Activated T-helper 1 cell treated with anti-CD3 and anti-CD28 coated beads, Interleukin-12 subunit alpha, Interleukin-12 subunit beta, Interleukin-2, Interleukin-4 antibody, amounts not matched to agents 30 ng/mL and 10 ng/mL and 1 ng/mL, durations not matched to agents 14 hours and 24 hours and 36 hours (primary cell): Measurements from ENCODE around the gene DNAJA3. TPM values are rescaled to one million over a fixed set of nuclear protein-coding genes. Genes with fewer than 3 reads are reported as not detected.

Experiments used
- DNase-seq: peaks from one replicate; pipeline ENCODE4 v3.0.0; 2021; ENCODE audit warnings: low spot score
- H3K27ac Mint-ChIP-seq: one replicate; pipeline ENCODE4 v1.8.0; 2021; ENCODE audit warnings: mild to moderate bottlenecking, mixed read lengths
- H3K27me3 Mint-ChIP-seq: one replicate; pipeline ENCODE4 v1.8.0; 2022; ENCODE audit warnings: mild to moderate bottlenecking, moderate library complexity, mixed read lengths; ENCODE audit not compliant: insufficient read depth
- H3K36me3 Mint-ChIP-seq: one replicate; pipeline ENCODE4 v1.8.0; 2021; ENCODE audit warnings: low read depth, mixed read lengths
- H3K4me1 Mint-ChIP-seq: one replicate; pipeline ENCODE4 v1.8.0; 2021; ENCODE audit warnings: low read depth, mixed read lengths
- H3K4me3 Mint-ChIP-seq: one replicate; pipeline ENCODE4 v1.8.0; 2021; ENCODE audit warnings: mild to moderate bottlenecking, moderate library complexity, mixed read lengths
- H3K9me3 Mint-ChIP-seq: one replicate; pipeline ENCODE4 v1.8.0; 2021; ENCODE audit warnings: mixed read lengths
- intact Hi-C: fragments of 100-400 bp; cut with micrococcal nuclease; formaldehyde crosslinking; loops from one replicate; pipeline ENCODE4 v1.15.1; 2024
- total RNA-seq: library from RNA; stranded (reverse); gene quantifications from 2 replicates; pipeline ENCODE4 v1.2.3, GENCODE V29; 2022

DNAJA3 gene
- total RNA-seq, 1 donor from 2014 or later = 103 TPM

DNA sequence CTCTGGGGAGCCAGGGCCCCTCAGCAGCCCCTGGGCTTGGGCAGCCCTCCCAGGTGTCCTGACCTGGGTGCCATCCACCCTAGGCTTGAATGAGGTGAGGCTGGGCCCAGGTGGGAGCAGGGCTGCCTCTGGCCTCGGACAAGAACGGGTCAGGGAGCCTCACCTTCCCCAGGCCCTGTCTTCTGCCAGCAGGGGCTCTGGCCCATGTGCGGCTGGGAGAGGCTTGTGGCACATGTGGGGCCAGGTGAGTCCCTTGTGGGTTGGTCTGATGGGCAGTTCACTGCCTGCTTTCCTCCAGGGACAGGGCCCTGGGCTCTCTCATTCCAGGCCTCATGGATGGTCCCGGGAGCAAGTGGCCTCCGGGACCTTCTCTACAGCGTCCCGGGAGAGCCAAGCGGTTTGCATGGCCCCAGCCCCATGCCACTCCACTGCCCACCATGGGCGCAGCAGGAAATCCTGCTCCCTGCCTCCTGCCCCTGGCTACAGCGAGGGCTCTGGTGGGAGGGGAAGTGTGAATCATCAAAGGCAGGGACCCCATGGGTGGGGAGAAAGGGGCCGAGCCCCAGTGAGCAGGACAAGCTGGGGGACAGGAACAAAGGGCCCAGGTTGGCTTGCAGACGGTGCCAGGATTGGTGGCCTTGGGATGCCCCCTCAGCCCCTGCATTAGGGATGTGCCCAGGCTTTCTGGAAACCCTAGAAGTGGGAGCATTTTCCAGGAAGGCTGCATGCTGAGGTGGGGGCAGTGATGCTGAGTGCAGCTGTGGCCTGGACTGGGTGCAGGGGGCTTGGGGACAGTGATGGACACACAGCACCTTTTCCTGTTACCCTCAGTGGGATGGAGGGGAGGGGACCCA is 41.9 kb upstream of the DNAJA3 start:
- Mint-ChIP-seq H3K27me3 (no peaks in the 10 kb centered on the region), H3K27ac (no peak overlapping the region), H3K4me3 (no peak overlapping the region), H3K36me3 (peaks cover 3% of the 10 kb centered on the region), H3K4me1 (no peaks in the 10 kb centered on the region), H3K9me3 (no peaks in the 10 kb centered on the region)
- intact Hi-C loops = no loop called here
- DNase-seq = no peak

DNA sequence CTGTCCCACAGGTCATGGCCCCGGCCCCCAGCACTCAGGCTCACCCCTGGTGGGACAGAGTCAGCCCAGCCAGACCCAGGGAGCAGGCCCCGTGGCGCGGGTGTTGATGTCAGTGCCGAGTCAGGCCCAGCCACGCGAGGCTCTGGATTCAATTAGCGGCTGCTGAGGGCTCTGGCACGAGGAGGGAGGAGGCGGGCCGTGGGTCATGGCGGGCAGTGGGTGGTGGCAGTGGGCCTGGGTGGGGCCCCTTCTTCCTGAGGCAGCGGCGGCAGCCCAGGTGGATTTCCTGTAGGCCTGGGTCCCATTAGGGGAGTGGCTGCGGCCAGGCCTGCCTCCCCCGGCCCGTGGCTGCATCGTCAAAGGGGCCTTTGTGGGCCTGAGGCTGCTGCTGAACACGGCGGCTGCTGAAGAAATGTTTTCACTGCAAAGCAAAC is 41.1 kb upstream of the DNAJA3 start:
- no peaks in the 10 kb centered on the region for H3K27me3 Mint-ChIP-seq
- intact Hi-C loops = no loop called here
- no peak overlapping the region for H3K4me3 Mint-ChIP-seq

DNA sequence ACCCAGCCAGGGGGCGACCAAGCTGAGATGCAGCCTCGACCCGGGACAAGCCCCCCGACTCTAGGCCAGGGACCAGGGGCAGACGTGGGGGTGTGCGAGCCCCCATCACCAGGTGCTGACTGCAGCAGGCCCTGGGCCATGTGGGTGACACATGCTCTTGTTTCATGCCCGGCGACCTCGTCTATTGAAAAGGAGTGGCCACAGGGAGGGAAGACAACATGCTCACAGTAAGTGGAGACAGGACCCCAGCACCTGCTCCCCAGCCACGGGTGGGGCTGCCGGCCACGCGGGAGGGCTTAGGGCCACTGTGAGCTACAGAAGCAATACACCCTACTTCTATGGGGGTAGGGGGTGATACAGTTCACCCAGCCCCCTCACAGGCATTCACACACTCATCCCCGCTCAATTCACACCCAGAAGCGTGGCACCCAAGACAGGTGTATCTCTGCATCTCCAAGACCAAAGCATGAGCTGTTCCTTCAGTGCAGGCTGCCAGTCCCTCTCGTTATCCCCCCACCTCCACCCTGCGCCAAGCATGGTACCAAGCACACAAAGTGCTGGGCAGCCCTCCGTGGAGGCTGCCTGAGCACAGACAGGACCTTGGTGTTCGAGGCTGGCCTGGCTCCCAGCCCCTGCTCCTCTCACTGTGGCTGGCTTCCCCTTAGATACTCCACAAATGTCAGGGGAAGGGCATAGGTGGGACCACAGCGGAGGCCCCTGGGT is 40.4 kb upstream of the DNAJA3 start:
- no peaks in the 10 kb centered on the region for H3K9me3 Mint-ChIP-seq
- DNase-seq = no peak
- no peak overlapping the region for H3K4me3 Mint-ChIP-seq
- H3K4me1 Mint-ChIP-seq = no peaks in the 10 kb centered on the region
- H3K27me3 Mint-ChIP-seq = no peaks in the 10 kb centered on the region
- no peak overlapping the region for H3K27ac Mint-ChIP-seq
- intact Hi-C loops = no loop called here
- peaks cover 10% of the 10 kb centered on the region for H3K36me3 Mint-ChIP-seq

More for the DNA sequence above, 41.1 kb upstream of the DNAJA3 start:
- Mint-ChIP-seq H3K4me1 (no peaks in the 10 kb centered on the region), H3K27ac (no peak overlapping the region), H3K9me3 (no peaks in the 10 kb centered on the region), H3K36me3 (peaks cover 4% of the 10 kb centered on the region)
- no peak for DNase-seq

DNA sequence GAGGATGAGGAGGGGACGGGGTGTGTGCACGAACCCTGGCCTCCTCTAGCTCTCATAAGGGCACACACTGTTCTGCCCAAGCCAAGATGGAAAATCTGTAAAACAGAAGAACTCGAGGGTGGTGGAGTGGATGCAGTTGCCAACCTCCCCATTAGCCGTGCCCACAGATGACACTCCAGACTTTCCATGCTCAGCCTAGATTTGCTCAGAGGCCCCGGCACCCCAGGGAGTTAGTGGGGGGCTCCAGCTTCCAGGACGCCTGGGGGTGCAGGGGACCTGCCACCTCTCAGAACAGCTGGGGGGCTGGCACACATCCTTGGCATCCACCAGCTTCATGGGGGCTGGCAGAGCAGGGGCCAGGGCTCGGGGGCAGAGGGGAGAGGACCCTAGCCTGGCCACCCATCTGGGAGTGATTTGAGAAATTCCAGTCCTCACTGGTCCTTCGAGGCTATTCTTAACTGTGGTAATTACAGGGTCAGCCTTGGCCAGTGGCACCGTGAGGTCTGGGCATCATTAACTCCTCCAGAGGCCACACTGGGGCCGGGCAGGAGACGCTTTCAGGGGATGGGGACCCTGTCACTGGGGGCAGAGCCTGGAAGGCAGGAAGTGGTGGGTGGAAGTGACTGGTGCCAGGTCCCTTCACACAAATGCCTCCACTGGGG is 39.7 kb upstream of the DNAJA3 start:
- no peak overlapping the region for H3K4me3 Mint-ChIP-seq
- no peaks in the 10 kb centered on the region for H3K9me3 Mint-ChIP-seq
- intact Hi-C loops = no loop called here
- no peaks in the 10 kb centered on the region for H3K4me1 Mint-ChIP-seq
- no peak for DNase-seq
- no peaks in the 10 kb centered on the region for H3K27me3 Mint-ChIP-seq
- no peak overlapping the region for H3K27ac Mint-ChIP-seq
- peaks cover 10% of the 10 kb centered on the region for H3K36me3 Mint-ChIP-seq

- Mint-ChIP-seq H3K27me3 (no peaks in the 10 kb centered on the region), H3K36me3 (peaks cover 10% of the 10 kb centered on the region), H3K4me3 (no peak overlapping the region), H3K27ac (no peak overlapping the region), H3K4me1 (no peaks in the 10 kb centered on the region), H3K9me3 (no peaks in the 10 kb centered on the region)
- no peak for DNase-seq
- intact Hi-C loops = no loop called here
Measured at GRCh38 chr16:4386451-4386805, 39.2 kb upstream of the DNAJA3 start.

- Mint-ChIP-seq H3K4me3 (no peak overlapping the region), H3K27me3 (no peaks in the 10 kb centered on the region), H3K36me3 (peaks cover 10% of the 10 kb centered on the region), H3K27ac (no peak overlapping the region), H3K4me1 (no peaks in the 10 kb centered on the region), H3K9me3 (no peaks in the 10 kb centered on the region)
- DNase-seq = no peak
- intact Hi-C loops = no loop called here
Measured at GRCh38 chr16:4386951-4387565, 38.6 kb upstream of the DNAJA3 start.

DNA sequence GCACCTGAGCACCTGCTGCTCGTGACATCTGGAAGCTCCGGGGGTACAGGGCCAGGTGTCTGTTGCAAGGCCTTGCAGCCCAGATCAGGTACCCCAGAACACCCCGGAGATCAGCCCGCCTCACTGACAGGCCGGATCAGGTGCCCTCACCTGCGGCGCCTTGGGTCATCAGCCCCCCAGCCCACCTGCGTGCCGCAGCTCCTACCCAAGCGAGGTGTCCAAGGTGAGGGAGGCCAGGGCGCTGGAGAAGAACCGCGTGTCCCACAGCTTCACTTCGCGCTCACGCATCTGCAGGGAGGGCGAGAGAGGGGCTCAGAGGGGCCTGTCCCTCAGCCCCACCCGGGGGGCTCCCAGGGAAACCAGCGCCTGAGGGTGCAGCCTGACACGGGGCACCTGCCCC is 37.9 kb upstream of the DNAJA3 start:
- Mint-ChIP-seq H3K4me1 (no peaks in the 10 kb centered on the region), H3K27me3 (no peaks in the 10 kb centered on the region), H3K36me3 (peaks cover 10% of the 10 kb centered on the region), H3K27ac (no peak overlapping the region), H3K9me3 (no peaks in the 10 kb centered on the region), H3K4me3 (no peak overlapping the region)
- intact Hi-C loops = no loop called here
- DNase-seq = no peak

- DNase-seq = no peak
- intact Hi-C loops = no loop called here
- no peaks in the 10 kb centered on the region for H3K4me1 Mint-ChIP-seq
- no peak overlapping the region for H3K4me3 Mint-ChIP-seq
- H3K27me3 Mint-ChIP-seq = no peaks in the 10 kb centered on the region
- H3K9me3 Mint-ChIP-seq = no peaks in the 10 kb centered on the region
- peaks cover 10% of the 10 kb centered on the region for H3K36me3 Mint-ChIP-seq
- no peak overlapping the region for H3K27ac Mint-ChIP-seq
Measured at GRCh38 chr16:4388271-4389021, 37.2 kb upstream of the DNAJA3 start.

DNA sequence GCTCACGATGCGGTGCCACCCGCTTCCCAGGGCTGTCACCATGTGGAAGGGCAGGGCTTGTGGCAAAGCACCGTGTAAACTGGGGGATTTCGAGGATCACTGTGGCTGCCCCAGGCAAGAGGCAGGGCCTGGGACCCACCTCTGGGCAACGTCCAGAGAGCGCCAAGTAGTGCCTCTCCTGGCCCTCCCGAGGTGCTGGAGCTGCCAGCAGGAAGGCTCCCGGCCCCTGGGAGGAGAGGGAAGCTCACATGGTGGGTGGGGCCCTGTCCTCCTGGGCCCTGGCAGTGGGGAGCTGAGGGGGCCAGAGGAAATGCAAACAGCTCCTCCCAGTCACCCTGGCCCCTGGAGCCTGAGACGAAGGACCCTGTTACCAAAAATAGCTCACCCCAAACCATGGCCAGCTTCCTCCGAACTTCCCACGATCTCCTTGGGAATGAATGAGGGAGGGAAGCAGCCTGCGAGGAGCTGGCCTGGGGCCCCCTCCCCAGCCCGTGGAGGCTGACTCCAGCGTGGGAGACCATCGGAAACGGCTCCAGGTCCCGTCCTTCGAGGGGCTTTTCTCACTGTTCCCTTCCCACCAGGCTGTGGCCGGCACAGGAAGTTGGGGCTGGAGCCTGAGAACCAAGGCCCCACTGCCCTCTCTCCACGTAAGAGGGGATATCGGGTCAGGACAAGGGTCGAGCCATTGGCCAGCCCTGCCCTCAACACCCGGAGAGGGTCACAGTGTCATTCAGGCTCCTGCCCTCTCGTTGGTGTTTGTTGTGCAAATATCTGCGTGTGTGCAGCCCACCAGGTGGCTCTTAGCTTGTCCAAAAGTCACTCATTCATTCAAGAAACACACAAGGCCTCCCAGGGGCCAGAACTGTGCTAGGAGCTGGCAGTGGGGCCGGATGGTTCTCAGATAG is 36.4 kb upstream of the DNAJA3 start:
- no peak for DNase-seq
- H3K27me3 Mint-ChIP-seq = no peaks in the 10 kb centered on the region
- intact Hi-C loops = no loop called here
- H3K4me1 Mint-ChIP-seq = no peaks in the 10 kb centered on the region
- no peak overlapping the region for H3K4me3 Mint-ChIP-seq
- H3K36me3 Mint-ChIP-seq = peaks cover 10% of the 10 kb centered on the region
- H3K27ac Mint-ChIP-seq = no peak overlapping the region
- H3K9me3 Mint-ChIP-seq = no peaks in the 10 kb centered on the region

- no peaks in the 10 kb centered on the region for H3K27me3 Mint-ChIP-seq
- H3K4me3 Mint-ChIP-seq = no peak overlapping the region
- H3K4me1 Mint-ChIP-seq = no peaks in the 10 kb centered on the region
- peaks cover 12% of the 10 kb centered on the region for H3K36me3 Mint-ChIP-seq
- DNase-seq = no peak
- intact Hi-C loops = no loop called here
- no peak overlapping the region for H3K27ac Mint-ChIP-seq
- no peaks in the 10 kb centered on the region for H3K9me3 Mint-ChIP-seq
Measured at GRCh38 chr16:4390266-4391260, 35.1 kb upstream of the DNAJA3 start.
